ENCODE measurements around the gene GPATCH8.

DNA sequence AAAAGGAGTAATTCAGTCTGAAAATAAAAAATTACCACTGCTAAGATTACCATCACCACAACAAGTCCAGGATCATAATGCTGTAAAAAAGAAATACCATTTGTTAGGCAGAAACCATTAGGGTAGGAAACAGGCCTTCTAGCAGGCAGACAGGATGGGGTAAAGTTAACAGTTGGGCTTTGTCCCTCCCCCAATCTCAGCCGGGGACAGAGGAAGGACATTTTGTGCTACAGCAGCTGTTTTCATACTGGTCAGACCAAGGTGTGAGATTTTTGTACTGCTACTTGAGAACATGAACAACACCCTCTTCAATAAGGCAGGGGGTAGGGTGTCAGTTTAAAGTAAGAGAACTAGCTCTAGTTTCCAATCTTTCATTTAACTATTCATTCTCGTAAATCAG is 64.6 kb downstream of the GPATCH8 start:
- TF ChIP-seq, protein P1, sequence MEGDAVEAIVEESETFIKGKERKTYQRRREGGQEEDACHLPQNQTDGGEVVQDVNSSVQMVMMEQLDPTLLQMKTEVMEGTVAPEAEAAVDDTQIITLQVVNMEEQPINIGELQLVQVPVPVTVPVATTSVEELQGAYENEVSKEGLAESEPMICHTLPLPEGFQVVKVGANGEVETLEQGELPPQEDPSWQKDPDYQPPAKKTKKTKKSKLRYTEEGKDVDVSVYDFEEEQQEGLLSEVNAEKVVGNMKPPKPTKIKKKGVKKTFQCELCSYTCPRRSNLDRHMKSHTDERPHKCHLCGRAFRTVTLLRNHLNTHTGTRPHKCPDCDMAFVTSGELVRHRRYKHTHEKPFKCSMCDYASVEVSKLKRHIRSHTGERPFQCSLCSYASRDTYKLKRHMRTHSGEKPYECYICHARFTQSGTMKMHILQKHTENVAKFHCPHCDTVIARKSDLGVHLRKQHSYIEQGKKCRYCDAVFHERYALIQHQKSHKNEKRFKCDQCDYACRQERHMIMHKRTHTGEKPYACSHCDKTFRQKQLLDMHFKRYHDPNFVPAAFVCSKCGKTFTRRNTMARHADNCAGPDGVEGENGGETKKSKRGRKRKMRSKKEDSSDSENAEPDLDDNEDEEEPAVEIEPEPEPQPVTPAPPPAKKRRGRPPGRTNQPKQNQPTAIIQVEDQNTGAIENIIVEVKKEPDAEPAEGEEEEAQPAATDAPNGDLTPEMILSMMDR (IDR thresholded peaks at IDR 0.05): no peak
- TF ChIP-seq POLR2AphosphoS5 (IDR thresholded peaks at IDR 0.05): no peak
- no peak for TF ChIP-seq POLR2A (IDR thresholded peaks at IDR 0.05)

All from transverse colon (tissue), 4 donors.